Measurements from ENCODE around the gene PDE4DIP. TPM values are rescaled to one million over a fixed set of nuclear protein-coding genes. Genes with fewer than 3 reads are reported as not detected.
"Not testable (repeated sequence)": the region's sequence is repeated elsewhere in the genome, so short reads cannot be mapped to it uniquely, and the experiment has no call there.

Gene PDE4DIP
- polyA plus RNA-seq (2013, experiment 1 of 2; ENCODE audit: insufficient read length): 213 TPM
- 223 TPM for polyA plus RNA-seq (2013, experiment 2 of 2; ENCODE audit: insufficient read length)

DNA sequence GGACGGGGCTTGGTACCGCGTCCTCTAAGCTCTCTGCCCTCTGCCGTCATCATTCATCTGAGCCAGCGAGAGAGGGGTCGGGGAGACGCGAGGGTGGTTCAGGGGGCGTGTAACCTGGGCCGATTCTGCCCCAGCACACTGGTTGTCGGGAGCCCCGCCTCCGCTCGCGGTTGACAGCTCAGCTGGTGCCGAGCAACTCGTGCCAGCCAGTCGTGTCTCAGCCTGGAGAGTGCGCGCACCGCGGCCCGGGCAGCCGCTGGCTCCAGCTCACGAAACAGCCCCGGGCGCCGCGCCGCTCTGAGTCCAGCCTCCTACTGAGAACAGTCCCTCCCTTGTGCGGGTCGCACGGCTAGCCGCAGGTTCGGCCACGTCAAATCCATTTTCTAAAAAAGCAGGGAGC lies at the start of gene PDE4DIP:
Gene PDE4DIP (plus strand): TSS at position 209 of the 400 bp plus-strand sequence. CDS start 347 bp downstream, outside the sequence.
- not testable (repeated sequence) for DNase-seq

DNA sequence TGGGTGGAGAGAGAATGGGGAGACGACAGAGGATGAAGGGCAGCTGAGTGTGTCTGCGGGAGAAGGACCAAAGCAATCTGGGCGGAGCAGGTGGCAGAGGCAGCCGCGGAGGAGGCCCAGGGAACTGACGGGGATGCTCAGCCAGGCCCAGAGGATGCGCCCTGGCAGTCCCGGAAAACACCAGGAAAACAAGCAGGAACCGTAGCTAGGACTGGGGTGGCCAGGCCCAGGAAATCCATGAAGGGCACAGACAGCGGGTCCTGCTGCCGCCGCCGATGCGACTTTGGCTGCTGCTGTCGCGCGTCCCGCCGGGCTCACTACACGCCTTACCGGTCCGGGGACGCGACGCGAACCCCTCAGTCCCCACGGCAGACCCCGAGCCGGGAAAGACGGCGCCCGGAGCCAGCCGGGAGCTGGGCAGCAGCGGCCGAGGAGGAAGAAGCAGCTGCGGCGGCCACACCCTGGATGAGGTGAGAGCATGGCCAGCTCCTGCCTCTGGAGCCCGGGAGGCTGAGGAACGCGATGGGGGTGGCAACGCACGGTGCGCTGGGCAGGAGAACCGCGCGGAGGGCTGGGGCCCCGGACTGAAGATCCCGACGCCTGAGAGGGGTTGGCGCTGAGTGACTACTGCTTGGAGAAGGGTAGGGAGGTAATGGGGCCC lies 35.8 kb upstream of the PDE4DIP start:
- not testable (repeated sequence) for DNase-seq

GRCh38 chr1:148808929-148809283 lies 35.3 kb upstream of the PDE4DIP start:
- not testable (repeated sequence) for DNase-seq

- not testable (repeated sequence) for DNase-seq
Observed at GRCh38 chr1:148822180-148822579, 22.0 kb upstream of the PDE4DIP start.

GRCh38 chr1:148823822-148824221 lies 20.4 kb upstream of the PDE4DIP start:
- DNase-seq: not testable (repeated sequence)

- not testable (repeated sequence) for DNase-seq
Observed at GRCh38 chr1:148825029-148825428, 19.2 kb upstream of the PDE4DIP start.

GRCh38 chr1:148828531-148828930 lies 15.7 kb upstream of the PDE4DIP start:
- DNase-seq: not testable (repeated sequence)

- not testable (repeated sequence) for DNase-seq
Observed at GRCh38 chr1:148828962-148829361, 15.3 kb upstream of the PDE4DIP start.

DNA sequence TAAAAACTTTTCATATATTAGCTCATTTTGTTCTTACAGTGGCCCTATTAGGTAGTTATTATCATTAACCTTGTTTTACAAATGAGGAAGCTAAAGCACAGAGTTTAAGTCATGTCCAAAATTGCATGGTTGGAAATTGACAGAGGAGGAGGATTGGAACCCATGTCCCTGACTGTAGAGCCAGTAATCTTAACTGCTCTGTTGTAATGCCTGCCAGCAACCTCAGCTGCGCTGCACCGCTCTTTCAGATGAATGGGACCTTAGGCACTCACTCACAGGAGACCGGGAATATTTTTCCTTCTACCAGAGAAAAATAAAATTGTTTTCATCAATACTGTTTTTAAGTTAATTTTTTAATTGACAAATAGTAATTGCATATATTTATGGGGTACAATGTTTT lies 14.9 kb upstream of the PDE4DIP start:
- DNase-seq: not testable (repeated sequence)

GRCh38 chr1:148841262-148841661 lies 3.0 kb upstream of the PDE4DIP start:
- not testable (repeated sequence) for DNase-seq

GRCh38 chr1:148844651-148845050 lies 423 bp downstream of the PDE4DIP start:
- DNase-seq: not testable (repeated sequence)

- DNase-seq: not testable (repeated sequence)
Observed at GRCh38 chr1:148845068-148845467, 840 bp downstream of the PDE4DIP start.

DNA sequence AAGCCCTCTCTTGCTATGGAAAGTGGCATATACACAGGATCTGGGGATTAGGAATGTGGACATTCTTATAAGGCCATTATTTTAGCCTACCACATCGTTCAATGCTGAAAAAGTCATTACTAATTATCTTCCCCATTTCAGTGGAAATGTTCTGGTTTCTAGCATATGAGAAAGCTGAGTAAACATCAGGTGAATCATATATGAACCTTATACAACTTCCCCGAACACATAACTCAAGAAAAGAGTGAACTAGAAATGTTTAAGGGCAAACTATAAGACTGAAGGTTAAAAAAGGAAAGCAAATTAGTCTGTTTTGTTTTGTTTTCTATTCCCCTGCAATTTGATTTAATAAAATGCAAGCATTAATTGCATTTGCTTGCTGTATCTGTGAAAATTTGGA lies 6.1 kb downstream of the PDE4DIP start:
- DNase-seq: not testable (repeated sequence)

- not testable (repeated sequence) for DNase-seq
Observed at GRCh38 chr1:148850840-148851239, 6.6 kb downstream of the PDE4DIP start.

DNA sequence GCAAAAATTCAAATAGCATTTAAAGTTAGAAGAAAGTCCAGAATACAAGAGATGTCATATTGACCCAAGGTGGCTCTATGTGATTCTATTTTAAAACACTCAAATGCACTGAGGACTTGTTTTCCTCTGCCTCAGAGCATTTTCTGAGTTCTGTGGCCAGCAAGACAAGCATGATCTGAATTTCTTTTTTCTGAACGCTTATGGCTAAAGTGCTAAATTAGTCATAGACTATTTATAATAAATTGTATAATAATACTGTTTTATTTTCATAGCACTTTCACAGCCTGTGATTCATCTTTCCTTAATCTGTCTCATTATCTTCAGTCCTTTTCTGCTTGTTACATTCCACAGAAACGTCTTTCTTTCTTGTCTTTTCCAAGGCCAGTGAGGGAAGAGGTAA lies 7.5 kb downstream of the PDE4DIP start:
- DNase-seq: not testable (repeated sequence)

DNA sequence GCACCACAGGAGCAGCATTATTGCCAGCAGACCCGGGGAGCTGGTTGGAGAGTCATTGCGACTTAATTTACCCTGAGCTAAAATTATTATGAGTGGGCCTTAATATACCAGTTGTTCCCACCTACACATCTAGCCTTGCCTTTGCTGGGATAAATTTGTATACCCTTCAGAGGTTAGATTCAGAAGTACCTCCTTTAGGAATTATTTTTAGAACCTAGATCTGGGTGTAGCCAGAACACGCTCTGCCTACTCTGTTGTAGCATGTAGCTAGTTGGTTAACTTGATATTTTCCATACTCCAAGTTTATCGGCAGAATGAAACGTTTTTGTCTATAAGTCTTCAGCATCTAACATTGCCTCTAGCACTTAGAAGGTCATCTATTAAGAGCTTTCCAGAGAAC lies 9.1 kb downstream of the PDE4DIP start:
- DNase-seq: not testable (repeated sequence)

DNA sequence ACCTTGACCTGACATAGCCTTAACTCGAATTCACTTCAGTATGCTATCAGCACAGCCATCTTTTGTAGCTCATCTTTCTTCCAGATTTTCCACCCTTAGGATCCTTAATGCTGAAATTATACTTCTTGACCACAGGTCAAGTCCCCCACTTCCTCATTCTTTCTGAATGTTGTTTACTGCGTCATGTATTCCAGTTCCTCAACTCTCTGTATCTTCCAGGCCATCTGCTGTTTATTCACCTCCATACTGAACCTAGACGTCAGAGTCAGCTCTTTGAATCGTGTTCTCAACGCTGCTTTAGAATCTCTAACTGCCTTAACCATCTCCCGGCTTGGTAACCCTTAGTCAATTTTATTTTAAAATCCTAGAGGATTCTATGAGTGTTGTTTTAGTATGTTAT lies 9.8 kb downstream of the PDE4DIP start:
- not testable (repeated sequence) for DNase-seq

- DNase-seq: not testable (repeated sequence)
Observed at GRCh38 chr1:148855367-148855766, 11.1 kb downstream of the PDE4DIP start.

DNA sequence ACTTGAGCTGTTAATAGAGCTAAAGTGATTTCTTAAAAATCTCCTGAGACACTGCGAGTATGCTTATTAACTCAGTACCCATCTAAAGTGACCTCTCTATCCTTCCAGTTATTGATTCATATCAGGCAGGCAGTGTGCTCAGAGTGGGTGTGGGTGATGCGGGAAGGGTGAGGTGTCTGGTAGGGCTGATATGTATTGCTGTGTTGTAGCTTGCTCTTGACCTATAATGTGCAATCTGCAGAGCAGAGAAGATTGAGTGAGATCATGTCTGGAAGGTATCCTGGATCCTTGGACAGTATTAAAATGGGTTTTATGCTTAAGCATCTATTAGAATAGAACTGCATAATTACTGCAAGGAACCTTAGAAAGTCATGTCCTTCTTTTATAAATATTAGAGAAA lies 15.8 kb downstream of the PDE4DIP start:
- DNase-seq: not testable (repeated sequence)

DNA sequence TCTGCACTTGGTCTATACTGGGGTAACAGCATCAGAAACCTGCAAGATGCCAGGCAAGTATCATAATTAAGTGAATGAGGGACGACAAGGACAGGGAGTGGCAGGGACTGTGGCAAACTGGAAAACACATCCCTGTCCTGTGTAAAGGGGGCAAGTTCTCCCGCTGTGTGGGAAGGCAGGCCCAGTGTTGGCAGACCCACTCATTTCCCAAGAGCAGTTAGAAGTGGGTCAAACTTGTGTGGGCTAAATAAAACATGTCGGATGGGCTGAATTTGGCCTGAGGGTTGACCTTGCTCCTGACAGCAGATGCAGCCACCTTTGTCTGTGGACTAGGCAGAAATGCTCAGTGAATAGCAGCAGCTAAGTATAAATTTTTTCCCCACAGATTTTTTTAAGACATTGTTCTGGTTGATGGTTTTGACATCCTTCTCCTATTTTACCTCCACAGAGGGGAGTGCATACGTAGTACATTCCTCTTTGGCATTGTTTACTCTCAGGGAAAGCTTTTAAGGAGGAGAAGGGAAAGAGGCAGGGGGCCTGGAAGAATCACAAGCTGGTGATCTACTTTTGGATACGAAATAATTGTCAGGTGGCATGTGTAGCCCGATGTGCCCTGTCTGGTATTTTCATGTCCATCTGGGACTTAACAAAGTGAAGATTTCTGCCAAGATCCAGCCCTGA lies 16.5 kb downstream of the PDE4DIP start:
- DNase-seq: not testable (repeated sequence)

GRCh38 chr1:148862590-148862989 lies 18.4 kb downstream of the PDE4DIP start:
- not testable (repeated sequence) for DNase-seq

DNA sequence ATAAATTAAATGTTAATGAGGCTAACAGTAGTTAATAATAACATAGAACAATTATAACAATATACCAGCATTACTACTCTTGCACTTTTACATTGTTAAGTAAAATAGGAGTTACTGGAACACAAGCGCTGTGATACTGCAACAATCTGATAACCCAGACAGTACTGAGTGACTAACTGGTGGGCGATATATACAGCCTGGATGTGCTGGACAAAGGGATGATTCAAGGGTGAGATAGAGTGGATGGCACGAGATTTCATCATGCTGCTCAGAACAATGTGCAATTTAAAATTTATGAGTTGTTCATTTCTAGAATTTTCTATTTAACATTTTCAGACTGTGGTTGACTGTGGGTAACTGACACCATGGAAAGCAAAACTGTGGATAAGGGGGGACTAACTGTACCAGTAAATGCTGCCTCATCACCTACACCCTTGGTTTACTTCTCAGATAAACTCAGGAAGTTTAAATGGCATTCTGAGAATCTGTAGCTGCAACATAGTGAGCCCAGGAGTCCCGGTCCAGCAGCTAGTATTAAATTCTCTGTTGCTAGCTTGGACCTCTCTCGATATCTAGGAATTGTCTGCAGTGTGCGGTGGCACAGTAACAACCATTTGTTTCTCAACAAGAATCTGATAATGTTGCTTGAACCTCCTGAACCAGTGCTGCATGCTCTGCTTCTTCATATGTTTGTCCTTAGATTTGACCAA lies 24.9 kb downstream of the PDE4DIP start:
- not testable (repeated sequence) for DNase-seq

DNA sequence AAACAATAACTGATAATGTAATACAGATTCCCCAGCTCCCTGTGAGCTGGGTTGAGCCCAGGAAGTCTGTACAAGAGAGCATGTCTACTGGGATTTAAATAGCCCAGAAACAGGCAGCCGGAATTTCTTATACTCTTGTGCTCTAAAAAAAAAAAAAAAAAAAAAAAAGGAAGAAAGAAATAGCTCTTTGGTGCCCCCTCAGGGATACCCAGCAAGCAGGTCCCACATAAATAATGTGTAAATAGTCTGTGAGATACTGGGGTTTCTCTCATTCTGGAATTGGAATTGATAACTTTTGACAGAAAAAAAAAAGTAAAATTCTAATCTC lies 25.4 kb downstream of the PDE4DIP start:
- not testable (repeated sequence) for DNase-seq
